Loucy (cell line): ENCODE measurements around the gene RNF2.

Experiments
- EZH2phosphoT487 ChIP-seq: fragments of 200-600 bp; IDR thresholded peaks from 2 replicates; pipeline ENCODE4 v1.6.1; 2018; ENCODE audit warnings: antibody characterized with exemption, mild to moderate bottlenecking, moderate library complexity, borderline replicate concordance
- TF ChIP-seq, protein P1 (sequence below): fragments of 200-600 bp; sonication (generic); conservative IDR thresholded peaks from 2 replicates; pipeline ENCODE4 v1.5.1; 2014; ENCODE audit warnings: mild to moderate bottlenecking, antibody characterized with exemption, low read length

DNA sequence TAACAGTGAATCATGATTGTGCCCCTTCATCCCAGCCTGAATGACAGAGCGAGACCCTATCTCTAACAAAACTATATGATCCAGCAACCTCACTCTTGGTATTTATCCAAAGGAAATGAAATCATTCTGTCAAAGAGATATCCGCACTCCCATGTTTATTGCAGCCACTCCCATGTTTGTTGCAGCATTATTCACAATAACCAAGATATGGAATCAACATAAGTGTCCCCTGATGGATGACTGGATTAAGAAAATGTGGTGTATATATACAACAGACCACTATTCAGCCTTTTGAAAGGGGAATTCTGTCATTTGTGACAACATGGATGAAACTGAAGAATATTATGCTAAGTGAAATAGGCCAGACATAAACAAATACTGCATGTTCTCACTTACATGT, 67.0 kb downstream of the RNF2 start:
- TF ChIP-seq, protein P1, sequence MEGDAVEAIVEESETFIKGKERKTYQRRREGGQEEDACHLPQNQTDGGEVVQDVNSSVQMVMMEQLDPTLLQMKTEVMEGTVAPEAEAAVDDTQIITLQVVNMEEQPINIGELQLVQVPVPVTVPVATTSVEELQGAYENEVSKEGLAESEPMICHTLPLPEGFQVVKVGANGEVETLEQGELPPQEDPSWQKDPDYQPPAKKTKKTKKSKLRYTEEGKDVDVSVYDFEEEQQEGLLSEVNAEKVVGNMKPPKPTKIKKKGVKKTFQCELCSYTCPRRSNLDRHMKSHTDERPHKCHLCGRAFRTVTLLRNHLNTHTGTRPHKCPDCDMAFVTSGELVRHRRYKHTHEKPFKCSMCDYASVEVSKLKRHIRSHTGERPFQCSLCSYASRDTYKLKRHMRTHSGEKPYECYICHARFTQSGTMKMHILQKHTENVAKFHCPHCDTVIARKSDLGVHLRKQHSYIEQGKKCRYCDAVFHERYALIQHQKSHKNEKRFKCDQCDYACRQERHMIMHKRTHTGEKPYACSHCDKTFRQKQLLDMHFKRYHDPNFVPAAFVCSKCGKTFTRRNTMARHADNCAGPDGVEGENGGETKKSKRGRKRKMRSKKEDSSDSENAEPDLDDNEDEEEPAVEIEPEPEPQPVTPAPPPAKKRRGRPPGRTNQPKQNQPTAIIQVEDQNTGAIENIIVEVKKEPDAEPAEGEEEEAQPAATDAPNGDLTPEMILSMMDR, result no peak
- TF ChIP-seq EZH2phosphoT487, result no peak
